ENCODE results near the gene COA1.
"Not testable (repeated sequence)": the region's sequence is repeated elsewhere in the genome, so short reads cannot be mapped to it uniquely, and the experiment has no call there.

The COA1 gene

GRCh38 chr7:43729924-43730248 lies 563 bp upstream of the COA1 start:
- peaks cover 3% of the 10 kb centered on the region for H3K27me3 ChIP-seq (ENCODE audit: insufficient read depth, low read length)
- peak overlapping the region; percentile 99 for H2AFZ ChIP-seq (ENCODE audit: low read depth, low read length)
- H3K9me3 ChIP-seq (ENCODE audit: low read length): peaks cover 2% of the 10 kb centered on the region
- peaks cover 7% of the 10 kb centered on the region for H3K4me1 ChIP-seq (ENCODE audit: insufficient read depth, low read length)
- no peaks in the 10 kb centered on the region for H3K36me3 ChIP-seq (ENCODE audit: insufficient read depth, low read length)
- peak overlapping the region; percentile 78 for H3K4me3 ChIP-seq (ENCODE audit: low read length)

- Histone ChIP-seq H3K4me3 (ENCODE audit: low read length) (no peak overlapping the region), H3K27me3 (ENCODE audit: insufficient read depth, low read length) (peaks cover 3% of the 10 kb centered on the region), H2AFZ (ENCODE audit: low read depth, low read length) (no peak overlapping the region), H3K4me1 (ENCODE audit: insufficient read depth, low read length) (peaks cover 7% of the 10 kb centered on the region), H3K9me3 (ENCODE audit: low read length) (peaks cover 2% of the 10 kb centered on the region), H3K36me3 (ENCODE audit: insufficient read depth, low read length) (no peaks in the 10 kb centered on the region)
Observed at GRCh38 chr7:43727494-43727893, 1.8 kb downstream of the COA1 start.

- Histone ChIP-seq H3K4me1 (ENCODE audit: insufficient read depth, low read length) (peaks cover 7% of the 10 kb centered on the region), H3K36me3 (ENCODE audit: insufficient read depth, low read length) (no peaks in the 10 kb centered on the region), H3K27me3 (ENCODE audit: insufficient read depth, low read length) (peaks cover 3% of the 10 kb centered on the region), H2AFZ (ENCODE audit: low read depth, low read length) (no peak overlapping the region), H3K4me3 (ENCODE audit: low read length) (no peak overlapping the region), H3K9me3 (ENCODE audit: low read length) (peaks cover 2% of the 10 kb centered on the region)
Observed at GRCh38 chr7:43727003-43727402, 2.3 kb downstream of the COA1 start.

GRCh38 chr7:43726466-43726865 lies 2.9 kb downstream of the COA1 start:
- no peak overlapping the region for H2AFZ ChIP-seq (ENCODE audit: low read depth, low read length)
- peaks cover 2% of the 10 kb centered on the region for H3K9me3 ChIP-seq (ENCODE audit: low read length)
- peaks cover 3% of the 10 kb centered on the region for H3K27me3 ChIP-seq (ENCODE audit: insufficient read depth, low read length)
- H3K4me3 ChIP-seq (ENCODE audit: low read length): no peak overlapping the region
- peaks cover 7% of the 10 kb centered on the region for H3K4me1 ChIP-seq (ENCODE audit: insufficient read depth, low read length)
- H3K36me3 ChIP-seq (ENCODE audit: insufficient read depth, low read length): no peaks in the 10 kb centered on the region

- no peaks in the 10 kb centered on the region for H3K27me3 ChIP-seq (ENCODE audit: insufficient read depth, low read length)
Observed at GRCh38 chr7:43725251-43725650, 4.1 kb downstream of the COA1 start.

GRCh38 chr7:43723007-43723341 lies 6.3 kb downstream of the COA1 start:
- H3K36me3 ChIP-seq (ENCODE audit: insufficient read depth, low read length): no peaks in the 10 kb centered on the region
- H2AFZ ChIP-seq (ENCODE audit: low read depth, low read length): no peak overlapping the region
- H3K4me3 ChIP-seq (ENCODE audit: low read length): no peak overlapping the region
- no peaks in the 10 kb centered on the region for H3K4me1 ChIP-seq (ENCODE audit: insufficient read depth, low read length)
- no peaks in the 10 kb centered on the region for H3K27me3 ChIP-seq (ENCODE audit: insufficient read depth, low read length)
- H3K9me3 ChIP-seq (ENCODE audit: low read length): peaks cover 2% of the 10 kb centered on the region

More at GRCh38 chr7:43725251-43725650, 4.1 kb downstream of the COA1 start:
- peaks cover 7% of the 10 kb centered on the region for H3K4me1 ChIP-seq (ENCODE audit: insufficient read depth, low read length)
- no peaks in the 10 kb centered on the region for H3K36me3 ChIP-seq (ENCODE audit: insufficient read depth, low read length)
- H3K9me3 ChIP-seq (ENCODE audit: low read length): peaks cover 2% of the 10 kb centered on the region
- no peak overlapping the region for H3K4me3 ChIP-seq (ENCODE audit: low read length)
- H2AFZ ChIP-seq (ENCODE audit: low read depth, low read length): no peak overlapping the region

GRCh38 chr7:43721193-43721806 lies 8.0 kb downstream of the COA1 start:
- Histone ChIP-seq H3K9me3 (ENCODE audit: low read length) (no peaks in the 10 kb centered on the region), H2AFZ (ENCODE audit: low read depth, low read length) (no peak overlapping the region), H3K4me3 (ENCODE audit: low read length) (no peak overlapping the region), H3K27me3 (ENCODE audit: insufficient read depth, low read length) (no peaks in the 10 kb centered on the region), H3K4me1 (ENCODE audit: insufficient read depth, low read length) (no peaks in the 10 kb centered on the region), H3K36me3 (ENCODE audit: insufficient read depth, low read length) (no peaks in the 10 kb centered on the region)

GRCh38 chr7:43716598-43716997 lies 12.7 kb downstream of the COA1 start:
- Histone ChIP-seq H3K4me1 (ENCODE audit: insufficient read depth, low read length) (no peaks in the 10 kb centered on the region), H3K27me3 (ENCODE audit: insufficient read depth, low read length) (no peaks in the 10 kb centered on the region)

GRCh38 chr7:43715966-43716365 lies 13.4 kb downstream of the COA1 start:
- not testable (repeated sequence) for H3K36me3 ChIP-seq (ENCODE audit: insufficient read depth, low read length); H3K4me3 ChIP-seq (ENCODE audit: low read length); H3K9me3 ChIP-seq (ENCODE audit: low read length); H3K4me1 ChIP-seq (ENCODE audit: insufficient read depth, low read length); H3K27me3 ChIP-seq (ENCODE audit: insufficient read depth, low read length); H2AFZ ChIP-seq (ENCODE audit: low read depth, low read length)

More at GRCh38 chr7:43716598-43716997, 12.7 kb downstream of the COA1 start:
- no peaks in the 10 kb centered on the region for H3K9me3 ChIP-seq (ENCODE audit: low read length)
- H3K4me3 ChIP-seq (ENCODE audit: low read length): no peak overlapping the region
- H2AFZ ChIP-seq (ENCODE audit: low read depth, low read length): no peak overlapping the region
- no peaks in the 10 kb centered on the region for H3K36me3 ChIP-seq (ENCODE audit: insufficient read depth, low read length)

GRCh38 chr7:43711503-43711902 lies 17.8 kb downstream of the COA1 start:
- no peaks in the 10 kb centered on the region for H3K36me3 ChIP-seq (ENCODE audit: insufficient read depth, low read length)
- H3K9me3 ChIP-seq (ENCODE audit: low read length): peaks cover 12% of the 10 kb centered on the region
- H3K27me3 ChIP-seq (ENCODE audit: insufficient read depth, low read length): no peaks in the 10 kb centered on the region

GRCh38 chr7:43708055-43708454 lies 21.3 kb downstream of the COA1 start:
- H3K27me3 ChIP-seq (ENCODE audit: insufficient read depth, low read length): not testable (repeated sequence)

More at GRCh38 chr7:43711503-43711902, 17.8 kb downstream of the COA1 start:
- H2AFZ ChIP-seq (ENCODE audit: low read depth, low read length): no peak overlapping the region
- no peaks in the 10 kb centered on the region for H3K4me1 ChIP-seq (ENCODE audit: insufficient read depth, low read length)
- H3K4me3 ChIP-seq (ENCODE audit: low read length): no peak overlapping the region

GRCh38 chr7:43703573-43703972 lies 25.8 kb downstream of the COA1 start:
- Histone ChIP-seq H3K36me3 (ENCODE audit: insufficient read depth, low read length) (peaks cover 11% of the 10 kb centered on the region), H3K27me3 (ENCODE audit: insufficient read depth, low read length) (no peaks in the 10 kb centered on the region), H3K4me3 (ENCODE audit: low read length) (no peak overlapping the region), H3K9me3 (ENCODE audit: low read length) (peaks cover 24% of the 10 kb centered on the region), H3K4me1 (ENCODE audit: insufficient read depth, low read length) (peaks cover 4% of the 10 kb centered on the region), H2AFZ (ENCODE audit: low read depth, low read length) (no peak overlapping the region)

More at GRCh38 chr7:43708055-43708454, 21.3 kb downstream of the COA1 start:
- not testable (repeated sequence) for H3K4me1 ChIP-seq (ENCODE audit: insufficient read depth, low read length); H2AFZ ChIP-seq (ENCODE audit: low read depth, low read length); H3K4me3 ChIP-seq (ENCODE audit: low read length)
- Histone ChIP-seq H3K36me3 (ENCODE audit: insufficient read depth, low read length) (peaks cover 11% of the 10 kb centered on the region), H3K9me3 (ENCODE audit: low read length) (peaks cover 27% of the 10 kb centered on the region)

- H3K9me3 ChIP-seq (ENCODE audit: low read length): peaks cover 22% of the 10 kb centered on the region
- peaks cover 11% of the 10 kb centered on the region for H3K36me3 ChIP-seq (ENCODE audit: insufficient read depth, low read length)
- no peak overlapping the region for H2AFZ ChIP-seq (ENCODE audit: low read depth, low read length)
- no peak overlapping the region for H3K4me3 ChIP-seq (ENCODE audit: low read length)
- peaks cover 4% of the 10 kb centered on the region for H3K4me1 ChIP-seq (ENCODE audit: insufficient read depth, low read length)
- no peaks in the 10 kb centered on the region for H3K27me3 ChIP-seq (ENCODE audit: insufficient read depth, low read length)
Observed at GRCh38 chr7:43702974-43703373, 26.3 kb downstream of the COA1 start.

GRCh38 chr7:43701929-43702328 lies 27.4 kb downstream of the COA1 start:
- Histone ChIP-seq H3K4me1 (ENCODE audit: insufficient read depth, low read length) (peaks cover 4% of the 10 kb centered on the region), H3K4me3 (ENCODE audit: low read length) (no peak overlapping the region), H2AFZ (ENCODE audit: low read depth, low read length) (no peak overlapping the region), H3K9me3 (ENCODE audit: low read length) (peaks cover 17% of the 10 kb centered on the region), H3K27me3 (ENCODE audit: insufficient read depth, low read length) (no peaks in the 10 kb centered on the region), H3K36me3 (ENCODE audit: insufficient read depth, low read length) (peaks cover 11% of the 10 kb centered on the region)
